GM21360 (cell line): ENCODE data around the gene ZNF780A.
"Not testable (repeated sequence)": the region's sequence is repeated elsewhere in the genome, so short reads cannot be mapped to it uniquely, and the experiment has no call there.

ENCODE experiments used
- ATAC-seq: cut with Tn5 transposase; IDR thresholded peaks from one replicate; pipeline ENCODE4 v1.9.1; 2021; ENCODE audit warnings: mild to moderate bottlenecking, moderate library complexity; ENCODE audit not compliant: unreplicated experiment

Gene ZNF780A

DNA sequence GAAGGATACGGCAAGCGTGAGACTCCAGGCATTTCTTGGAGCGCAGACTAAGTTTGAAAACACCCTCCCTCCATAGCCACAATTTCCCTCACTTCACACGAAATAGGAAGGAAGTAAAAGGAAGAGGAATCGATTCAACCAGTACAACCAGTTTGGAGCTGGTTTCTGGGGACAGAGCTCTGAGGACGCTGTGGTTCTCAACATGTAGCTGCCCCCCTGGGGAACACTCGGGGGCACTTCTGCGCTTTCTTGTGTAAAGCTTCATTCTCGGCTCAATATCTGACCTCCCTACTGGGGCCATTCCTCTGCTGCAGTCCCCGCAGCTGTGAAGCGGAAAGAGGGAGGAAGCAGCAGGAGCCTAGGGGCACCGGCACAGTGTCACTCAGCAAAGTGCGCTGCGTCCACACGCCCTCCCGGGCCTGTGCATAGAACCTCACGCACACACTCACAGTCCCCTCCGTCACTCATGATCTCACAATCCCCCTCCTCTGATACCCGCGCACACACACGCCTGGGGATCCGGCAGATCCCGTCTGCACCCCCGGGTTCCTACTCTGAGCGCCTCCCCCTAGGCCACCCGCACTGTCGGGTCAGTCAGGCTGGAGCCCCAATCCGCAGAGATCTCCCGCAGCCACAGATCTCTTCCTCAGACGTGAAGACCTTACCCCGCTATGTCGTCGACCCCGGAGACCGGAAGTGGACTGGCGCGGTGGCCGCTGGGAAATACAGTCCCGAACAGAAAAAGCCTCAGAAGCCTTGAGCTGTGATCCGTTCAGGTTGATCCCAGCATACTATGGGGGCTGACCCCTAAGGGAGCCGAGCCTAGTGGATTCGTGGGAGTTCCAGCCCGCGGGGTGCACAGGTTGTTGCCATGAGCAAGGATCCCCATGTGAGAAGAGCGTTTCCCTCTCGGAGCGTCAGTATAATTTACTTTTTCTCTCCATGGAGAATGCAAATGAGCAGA lies at the start of gene ZNF780A:
Gene ZNF780A (minus strand): TSS at position 703 of the 964 bp plus-strand sequence. CDS start 6,190 bp downstream, outside the sequence.
- ATAC-seq, result peak; percentile 62

DNA sequence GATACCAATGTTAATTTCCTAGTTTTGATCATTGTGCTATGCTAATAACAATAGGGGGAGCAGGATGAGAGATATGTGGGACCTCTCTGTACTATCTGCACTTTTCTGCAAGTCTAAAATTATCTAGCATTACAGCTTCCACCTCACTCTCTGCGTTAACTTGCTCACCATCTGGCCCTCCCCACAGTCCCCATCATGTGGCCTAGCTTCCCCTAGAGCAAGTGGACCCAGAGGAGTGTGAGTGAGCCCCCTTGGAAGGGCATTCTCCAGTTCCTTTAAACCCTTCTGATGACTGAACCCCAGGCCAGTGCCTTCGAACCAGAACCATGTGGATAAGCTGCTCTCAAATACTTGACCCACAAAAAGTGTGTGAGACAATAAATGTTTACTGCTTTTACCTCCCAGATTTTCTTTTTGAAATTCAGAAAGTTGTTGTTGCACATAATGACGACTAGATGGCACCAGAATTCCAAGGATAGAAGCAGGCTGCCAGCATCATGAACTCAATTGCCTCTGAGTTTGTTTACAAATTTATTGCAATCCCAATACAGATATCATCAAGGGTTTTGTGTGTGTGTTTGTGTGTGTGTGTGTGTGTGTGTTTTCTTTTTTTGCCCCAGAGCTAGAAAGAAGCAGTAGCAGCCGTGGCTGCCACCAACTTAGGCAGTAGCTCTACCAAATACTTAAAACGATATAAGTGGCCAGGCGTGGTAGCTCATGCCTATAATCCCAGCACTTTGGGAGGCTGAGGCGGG lies 49.0 kb upstream of the ZNF780A start:
- no peak for ATAC-seq

DNA sequence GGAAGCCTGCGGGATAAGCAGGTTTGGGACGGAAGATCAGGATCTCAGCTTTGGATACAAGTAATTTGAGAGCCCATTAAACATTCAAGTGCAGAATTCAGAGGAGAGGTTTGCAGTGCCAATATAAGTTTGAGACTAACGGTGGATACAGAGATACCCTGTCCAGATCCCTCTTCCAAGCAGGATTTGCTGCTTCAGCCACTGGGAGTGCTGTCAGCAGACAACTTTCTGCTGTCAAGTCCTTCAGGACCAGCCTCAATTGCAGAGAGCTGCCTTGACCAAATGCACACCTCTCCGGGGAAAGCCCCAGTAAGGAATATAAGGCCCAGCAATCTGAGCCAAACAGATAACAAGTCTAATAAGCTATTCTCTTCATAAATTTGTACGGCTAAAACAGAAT lies 46.1 kb upstream of the ZNF780A start:
- ATAC-seq, result no peak

DNA sequence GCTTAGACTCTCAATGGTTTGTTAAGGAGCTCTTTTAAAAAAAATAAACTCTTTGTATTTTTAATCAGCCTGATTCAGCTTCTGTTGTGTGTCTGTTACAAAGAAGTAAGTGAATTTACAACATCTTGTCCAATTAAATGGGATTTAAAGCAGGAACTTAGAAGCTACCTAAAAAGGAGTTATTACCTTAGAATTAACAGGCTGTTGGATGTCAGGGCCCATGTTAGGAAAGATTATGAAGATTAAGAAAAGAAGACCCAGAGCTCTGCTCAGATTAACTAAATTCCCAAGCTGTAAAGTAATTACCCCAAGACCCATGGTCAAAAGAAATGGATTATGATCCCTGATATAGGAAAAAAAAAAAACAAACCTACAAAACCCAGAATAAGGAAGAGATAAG lies 44.1 kb upstream of the ZNF780A start:
- no peak for ATAC-seq

DNA sequence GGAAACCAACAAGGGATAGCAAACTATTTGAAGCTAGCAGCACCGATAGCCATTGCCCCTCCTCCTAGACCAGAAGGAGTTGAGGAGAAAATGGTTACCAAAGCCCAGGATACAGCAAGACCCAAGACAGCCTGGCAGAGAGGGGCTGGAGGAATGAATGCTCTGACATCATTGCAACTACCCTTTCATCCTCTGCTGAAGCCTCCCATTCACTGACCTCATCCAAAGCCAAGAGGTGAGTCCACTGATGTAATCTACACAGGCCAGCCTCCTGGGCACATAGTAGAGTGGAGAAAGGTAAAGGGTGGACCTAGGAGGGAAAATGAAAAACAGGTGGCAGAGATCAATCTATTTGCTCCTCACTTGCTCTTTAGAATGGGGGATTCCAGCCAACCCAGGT lies 42.7 kb upstream of the ZNF780A start:
- ATAC-seq, result no peak

DNA sequence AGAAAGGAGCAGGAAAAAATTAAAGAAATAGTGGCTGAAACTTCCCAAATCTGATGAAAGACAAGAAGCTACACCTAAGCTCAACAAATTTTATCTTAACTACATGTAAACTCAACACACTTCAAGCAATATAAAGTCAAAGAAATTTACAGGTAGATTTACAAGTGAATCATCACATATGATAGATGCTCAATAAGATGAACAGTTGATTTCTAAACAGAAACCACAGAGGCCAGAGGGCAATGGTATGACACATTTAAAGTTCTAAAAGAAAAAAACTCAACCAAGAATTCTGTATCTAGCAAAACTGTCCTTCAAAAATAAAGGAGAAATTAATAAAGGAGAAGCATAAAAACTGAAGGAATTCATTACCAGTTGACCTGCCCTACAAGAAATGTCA lies 39.3 kb upstream of the ZNF780A start:
- ATAC-seq, result no peak

DNA sequence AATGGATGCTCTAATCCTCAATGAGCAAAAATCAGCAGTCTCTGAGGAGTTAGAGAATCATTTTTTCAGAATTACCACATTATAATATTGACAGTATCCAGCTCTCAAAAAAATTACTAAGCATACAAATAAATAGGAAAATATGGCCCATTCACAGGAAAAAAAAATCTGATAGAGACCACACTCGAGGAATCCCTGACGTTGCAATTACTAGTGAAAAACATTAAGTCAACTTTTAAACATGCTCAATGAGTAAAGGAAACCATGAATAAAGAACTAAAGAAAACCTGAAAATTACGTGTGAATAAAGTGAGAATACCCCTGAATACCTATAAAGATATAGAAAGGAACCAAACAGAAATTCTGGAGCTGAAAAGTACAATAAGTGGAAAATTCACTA lies 38.7 kb upstream of the ZNF780A start:
- no peak for ATAC-seq

DNA sequence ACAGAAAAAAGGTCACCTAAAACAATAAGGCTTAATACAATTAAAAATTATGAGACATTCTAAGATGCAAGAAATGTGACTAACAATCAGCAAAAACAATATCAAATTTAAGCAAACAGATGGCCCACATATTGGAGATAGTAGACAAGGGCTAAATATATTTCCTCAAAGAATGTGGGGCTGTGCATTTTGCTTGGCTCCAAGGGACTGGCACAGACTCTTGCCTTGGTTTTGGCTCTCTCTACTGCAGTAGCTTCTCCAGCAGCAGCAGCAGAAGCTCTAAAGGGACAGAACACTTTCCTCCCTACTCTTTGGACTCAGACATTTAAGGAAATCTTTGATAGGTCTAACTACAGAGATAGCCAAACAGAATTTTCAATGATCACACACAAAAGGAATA lies 38.2 kb upstream of the ZNF780A start:
- no peak for ATAC-seq

DNA sequence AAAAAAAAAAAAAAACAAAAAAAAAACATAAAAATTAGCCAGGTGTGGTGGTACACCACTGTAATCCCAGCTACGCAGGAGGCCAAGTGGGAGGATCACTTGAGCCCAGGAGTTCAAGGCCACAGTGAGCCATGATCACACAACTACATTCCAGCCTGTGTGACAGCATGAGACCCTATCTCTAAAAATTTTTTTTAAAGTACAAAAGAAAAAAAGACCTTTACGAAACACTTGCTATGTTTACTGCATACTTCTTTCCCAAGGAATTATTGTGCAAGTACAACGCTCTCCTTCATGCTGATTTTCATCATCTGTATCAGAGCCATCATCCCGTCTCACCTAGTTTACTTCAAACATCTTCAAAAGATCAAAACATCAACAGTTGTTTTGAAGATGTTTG lies 28.6 kb upstream of the ZNF780A start:
- ATAC-seq, result no peak

DNA sequence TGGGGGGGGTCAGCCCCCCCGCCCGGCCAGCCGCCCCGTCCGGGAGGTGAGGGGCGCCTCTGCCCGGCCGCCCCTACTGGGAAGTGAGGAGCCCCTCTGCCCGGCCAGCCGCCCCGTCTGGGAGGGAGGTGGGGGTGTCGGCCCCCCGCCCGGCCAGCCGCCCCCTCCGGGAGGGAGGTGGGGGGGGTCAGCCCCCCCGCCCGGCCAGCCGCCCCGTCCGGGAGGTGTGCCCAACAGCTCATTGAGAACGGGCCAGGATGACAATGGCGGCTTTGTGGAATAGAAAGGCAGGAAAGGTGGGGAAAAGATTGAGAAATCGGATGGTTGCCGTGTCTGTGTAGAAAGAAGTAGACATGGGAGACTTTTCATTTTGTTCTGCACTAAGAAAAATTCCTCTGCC lies 27.9 kb upstream of the ZNF780A start:
- not testable (repeated sequence) for ATAC-seq

DNA sequence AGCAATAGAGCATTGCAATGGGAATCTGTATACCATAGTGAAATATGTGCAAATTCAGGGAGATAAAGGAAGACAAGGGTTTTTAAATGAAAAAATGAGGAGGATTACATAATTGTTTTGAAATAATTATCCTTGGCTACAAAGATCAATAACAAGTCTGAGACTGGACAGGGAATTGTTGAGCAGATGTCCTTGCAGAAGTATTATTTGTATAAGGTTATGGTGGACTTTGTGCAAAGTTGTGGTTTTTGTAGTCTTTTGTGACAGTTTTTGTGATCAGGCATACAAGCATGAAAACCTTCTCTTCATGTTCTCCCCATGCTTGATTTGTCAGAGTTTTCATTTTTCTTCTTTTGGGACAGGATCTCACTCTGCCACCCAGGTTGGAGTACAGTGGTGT lies 25.3 kb upstream of the ZNF780A start:
- ATAC-seq, result no peak

DNA sequence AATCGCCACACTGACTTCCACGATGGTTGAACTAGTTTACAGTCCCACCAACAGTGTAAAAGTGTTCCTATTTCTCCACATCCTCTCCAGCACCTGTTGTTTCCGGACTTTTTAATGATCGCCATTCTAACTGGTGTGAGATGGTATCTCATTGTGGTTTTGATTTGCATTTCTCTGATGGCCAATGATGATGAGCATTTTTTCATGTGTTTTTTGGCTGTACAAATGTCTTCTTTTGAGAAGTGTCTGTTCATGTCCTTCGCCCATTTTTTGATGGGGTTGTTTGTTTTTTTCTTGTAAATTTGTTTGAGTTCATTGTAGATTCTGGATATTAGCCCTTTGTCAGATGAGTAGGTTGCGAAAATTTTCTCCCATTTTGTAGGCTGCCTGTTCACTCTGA lies 23.4 kb upstream of the ZNF780A start:
- not testable (repeated sequence) for ATAC-seq

DNA sequence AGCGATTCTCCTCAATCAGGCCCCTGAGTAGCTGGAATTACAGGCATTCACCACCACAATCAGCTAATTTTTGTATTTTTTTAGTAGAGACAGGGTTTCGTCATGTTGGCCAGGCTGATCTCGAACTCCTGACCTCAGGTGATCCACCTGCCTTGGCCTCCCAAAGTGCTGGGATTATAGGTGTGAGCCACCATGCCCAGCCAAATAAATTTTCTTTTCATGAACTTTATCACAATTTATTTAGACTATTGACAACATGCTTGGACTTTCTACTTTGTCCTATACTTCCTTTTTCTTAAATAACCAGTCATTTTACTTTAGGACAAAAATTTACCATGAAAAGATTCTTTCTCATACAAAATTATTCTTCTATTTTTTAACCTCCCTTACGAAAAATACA lies 21.5 kb upstream of the ZNF780A start:
- ATAC-seq, result not testable (repeated sequence)

DNA sequence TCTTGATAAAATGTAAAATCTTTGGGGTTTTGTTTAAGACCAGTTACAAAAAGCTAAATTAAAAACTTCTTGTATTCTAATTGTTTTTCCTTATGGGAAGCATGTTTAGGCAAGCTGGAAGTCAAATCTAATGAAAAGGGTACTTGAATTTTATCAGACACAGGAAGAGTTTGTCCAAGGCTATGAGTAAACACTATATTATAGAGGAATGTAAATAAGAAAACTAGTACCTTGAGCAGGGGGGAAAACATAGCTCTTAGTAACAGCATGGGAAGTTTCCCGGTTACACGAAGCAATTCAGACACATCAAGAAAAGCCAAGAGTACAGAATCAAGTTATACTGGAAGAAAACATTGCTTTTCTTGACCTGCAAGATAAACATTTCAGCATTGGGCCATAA lies 19.8 kb upstream of the ZNF780A start:
- ATAC-seq, result no peak

DNA sequence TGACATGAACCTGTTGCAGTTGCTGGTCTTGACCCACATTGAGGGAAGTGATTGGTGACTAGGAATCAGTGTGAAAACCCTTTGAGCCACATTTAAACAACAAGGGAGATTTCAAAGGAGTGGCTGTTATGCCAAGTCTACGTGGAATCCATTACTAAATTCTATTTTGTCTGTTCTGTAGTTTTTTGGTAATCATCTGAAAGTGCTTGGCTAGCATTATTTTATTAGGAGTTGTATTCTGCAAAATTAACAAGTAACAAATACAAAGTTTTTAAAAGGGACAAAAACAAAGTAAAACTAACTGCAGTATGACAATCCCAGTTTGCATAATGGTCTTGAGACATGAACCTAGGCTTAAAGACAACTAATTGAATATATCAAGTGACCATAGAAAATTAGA lies 14.0 kb upstream of the ZNF780A start:
- no peak for ATAC-seq

DNA sequence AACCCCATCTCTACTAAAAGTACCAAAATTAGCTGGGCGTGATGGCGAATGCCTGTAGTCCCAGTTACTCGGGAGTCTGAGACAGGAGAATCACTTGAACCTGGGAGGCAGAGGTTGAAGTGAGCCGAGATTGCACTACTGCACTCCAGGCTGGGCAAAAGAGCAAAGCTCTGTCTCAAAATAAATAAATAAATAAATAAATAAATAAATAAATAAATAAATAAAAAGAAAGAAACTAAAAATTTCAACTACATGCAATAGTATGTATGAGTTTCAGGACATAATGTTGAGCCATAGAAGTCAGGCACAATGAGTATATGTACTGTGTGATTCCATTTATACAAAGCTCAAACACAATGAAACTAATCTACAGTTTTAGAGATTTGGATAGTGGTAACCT lies 12.9 kb upstream of the ZNF780A start:
- ATAC-seq, result no peak

DNA sequence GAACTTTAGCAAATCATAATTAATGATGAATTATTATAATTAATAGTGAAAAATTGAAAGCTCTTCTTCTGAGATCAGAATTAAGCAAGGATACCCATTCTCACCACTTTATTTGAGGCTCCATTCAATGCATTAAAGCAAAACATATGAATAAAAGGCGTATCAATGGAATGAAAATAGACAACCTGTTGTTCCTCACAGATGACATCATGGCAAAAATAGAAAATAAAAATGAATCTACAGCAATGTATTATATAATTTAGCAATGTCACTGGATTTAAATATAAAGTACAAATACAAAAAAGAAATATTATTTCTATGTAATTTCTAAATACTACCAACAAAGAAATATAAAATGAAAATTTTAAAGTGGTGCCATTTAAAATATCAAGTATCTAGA lies 11.1 kb upstream of the ZNF780A start:
- no peak for ATAC-seq

DNA sequence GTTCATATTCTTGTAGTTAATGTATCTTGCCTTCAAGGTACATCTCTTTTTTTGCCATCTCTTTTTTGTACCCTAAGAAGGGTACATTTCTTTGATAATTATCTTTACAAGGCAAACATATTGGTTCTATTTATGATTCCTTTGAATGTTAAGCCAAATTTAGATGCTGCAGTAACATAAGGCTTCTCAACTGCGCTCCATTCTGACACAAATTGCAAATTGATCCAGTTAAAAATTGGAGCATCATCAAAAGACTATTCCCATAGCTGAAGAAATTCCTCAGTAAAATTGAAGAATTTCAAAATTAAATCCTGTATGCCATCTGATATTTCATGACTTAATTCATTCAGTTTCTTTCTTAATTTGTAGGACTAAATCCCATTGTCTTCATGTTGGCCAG lies 2.7 kb upstream of the ZNF780A start:
- ATAC-seq, result no peak

DNA sequence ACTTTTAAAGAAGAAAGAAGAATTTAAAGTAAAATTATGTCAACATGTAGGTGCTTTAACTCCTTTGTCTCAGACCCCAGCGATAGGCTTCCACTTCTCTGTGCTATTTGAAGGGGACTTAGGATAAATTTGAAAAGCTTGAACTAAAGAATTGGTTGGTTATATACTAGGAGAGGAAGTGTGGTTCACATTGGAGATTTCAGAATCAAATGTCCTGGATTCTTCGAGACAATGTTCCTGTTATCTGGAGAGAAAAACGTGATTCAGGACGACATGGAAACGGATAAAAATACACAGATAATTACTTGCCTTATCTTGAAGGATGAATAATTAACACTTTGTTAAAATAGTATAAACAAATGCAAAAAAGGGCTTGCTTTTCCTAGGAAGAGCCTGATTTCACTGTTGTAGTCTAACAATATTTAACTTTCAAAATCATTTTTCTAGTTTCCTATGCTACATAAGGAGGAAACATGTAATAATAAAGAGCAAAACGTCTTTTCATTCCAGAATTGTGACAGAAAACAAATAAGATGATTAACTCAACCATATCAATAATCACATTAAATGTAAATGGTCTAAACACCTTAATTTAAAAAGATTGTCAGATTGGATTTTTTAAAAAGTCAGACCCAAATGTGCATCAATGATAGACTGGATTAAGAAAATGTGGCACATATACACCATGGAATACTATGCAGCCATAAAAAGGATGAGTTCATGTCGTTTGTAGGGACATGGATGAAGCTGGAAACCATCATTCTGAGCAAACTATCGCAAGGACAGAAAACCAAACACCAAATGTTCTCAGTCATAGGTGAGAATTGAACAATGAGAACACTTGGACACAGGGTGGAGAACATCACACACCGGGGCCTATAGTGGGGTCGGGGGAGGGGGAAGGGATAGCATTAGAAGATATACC lies 724 bp upstream of the ZNF780A start:
- ATAC-seq, result no peak

DNA sequence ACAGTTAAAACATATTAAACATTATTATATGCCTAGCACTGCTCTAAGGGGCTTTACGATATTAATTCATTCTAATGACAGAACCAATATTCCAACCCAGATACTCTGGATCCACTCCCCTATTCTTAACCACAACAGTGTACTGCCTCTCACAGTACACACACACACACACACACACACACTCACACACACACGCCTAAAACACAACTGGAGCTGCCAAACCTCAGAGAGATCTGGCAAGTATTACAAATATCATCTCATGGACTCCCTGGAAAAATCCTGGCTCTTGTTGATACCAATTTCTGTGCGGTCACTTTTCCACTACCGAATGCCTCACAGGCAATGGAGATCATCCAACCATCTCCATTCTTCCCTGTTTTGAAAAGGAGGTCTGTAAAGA lies 1.3 kb downstream of the ZNF780A start:
- ATAC-seq, result no peak
